ENCODE measurements around the gene PCDHA4.
"Not testable (repeated sequence)": the region's sequence is repeated elsewhere in the genome, so short reads cannot be mapped to it uniquely, and the experiment has no call there.

PCDHA4 gene

DNA sequence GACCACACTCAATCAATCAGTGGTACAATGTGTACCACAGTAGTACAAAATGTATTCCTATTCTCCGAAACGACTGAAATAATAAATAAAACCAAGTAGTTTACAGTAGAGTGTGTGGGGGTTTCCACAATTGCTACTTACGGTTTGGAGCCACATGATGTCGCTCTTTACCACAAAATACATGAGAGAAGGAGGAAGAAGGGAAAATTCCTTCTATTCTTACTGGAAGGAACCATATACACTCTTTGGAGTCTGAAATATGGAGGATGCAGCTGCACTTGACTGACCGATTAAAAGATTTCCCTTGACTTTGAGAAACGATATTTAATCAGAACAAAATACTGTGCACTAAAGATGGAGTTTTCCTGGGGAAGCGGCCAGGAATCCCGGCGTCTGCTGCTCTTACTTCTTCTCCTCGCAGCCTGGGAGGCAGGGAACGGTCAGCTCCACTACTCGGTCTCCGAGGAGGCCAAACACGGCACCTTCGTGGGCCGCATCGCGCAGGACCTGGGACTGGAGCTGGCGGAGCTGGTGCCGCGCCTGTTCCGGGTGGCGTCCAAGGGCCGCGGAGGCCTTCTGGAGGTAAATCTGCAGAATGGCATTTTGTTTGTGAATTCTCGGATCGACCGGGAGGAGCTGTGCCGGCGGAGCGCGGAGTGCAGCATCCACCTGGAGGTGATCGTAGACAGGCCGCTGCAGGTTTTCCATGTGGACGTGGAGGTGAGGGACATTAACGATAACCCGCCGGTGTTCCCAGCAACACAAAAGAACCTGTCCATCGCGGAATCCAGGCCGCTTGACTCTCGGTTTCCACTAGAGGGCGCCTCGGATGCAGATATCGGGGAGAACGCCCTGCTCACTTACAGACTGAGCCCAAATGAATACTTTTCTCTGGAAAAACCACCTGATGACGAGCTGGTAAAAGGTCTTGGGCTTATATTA, at the start of gene PCDHA4:
Gene PCDHA4, plus strand, starts transcription at position 235 of the 942 bp plus-strand sequence.
- no peak for DNase-seq

DNA sequence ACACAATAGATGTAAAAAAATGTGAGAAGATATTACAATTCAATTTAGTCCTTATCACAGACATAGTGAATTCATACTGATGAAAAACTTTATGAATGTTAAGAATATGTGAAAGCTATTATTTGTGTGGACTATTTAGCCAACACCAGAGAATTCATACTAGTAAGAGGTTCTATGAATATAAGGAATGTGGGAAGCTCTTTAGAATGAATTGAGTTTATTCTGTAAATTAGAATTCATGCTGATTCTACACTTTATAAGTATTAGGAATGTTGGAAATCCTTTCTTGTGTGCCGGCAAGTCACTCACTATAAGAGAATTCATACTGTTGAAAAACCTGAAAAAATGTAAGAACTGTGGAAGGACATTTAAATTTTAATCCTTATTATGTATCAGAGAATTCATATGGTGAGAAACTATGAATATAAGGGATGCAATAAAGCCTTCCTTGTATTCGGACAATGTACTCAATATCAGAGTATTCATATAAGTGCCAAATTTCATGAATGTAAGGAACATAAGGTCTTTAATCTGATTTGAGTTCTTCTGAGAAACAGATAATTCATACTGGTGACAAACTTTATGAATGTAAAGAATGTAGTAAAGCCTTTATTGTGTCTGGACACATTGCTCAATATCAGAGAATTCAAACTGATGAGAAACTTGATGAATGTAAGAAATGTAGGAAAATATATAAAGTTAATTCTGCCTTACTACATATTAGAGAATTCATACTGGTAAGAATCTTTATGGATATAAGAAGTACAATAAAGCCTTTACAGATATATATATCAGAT, 42.5 kb upstream of the PCDHA4 start:
- no peak for DNase-seq

DNA sequence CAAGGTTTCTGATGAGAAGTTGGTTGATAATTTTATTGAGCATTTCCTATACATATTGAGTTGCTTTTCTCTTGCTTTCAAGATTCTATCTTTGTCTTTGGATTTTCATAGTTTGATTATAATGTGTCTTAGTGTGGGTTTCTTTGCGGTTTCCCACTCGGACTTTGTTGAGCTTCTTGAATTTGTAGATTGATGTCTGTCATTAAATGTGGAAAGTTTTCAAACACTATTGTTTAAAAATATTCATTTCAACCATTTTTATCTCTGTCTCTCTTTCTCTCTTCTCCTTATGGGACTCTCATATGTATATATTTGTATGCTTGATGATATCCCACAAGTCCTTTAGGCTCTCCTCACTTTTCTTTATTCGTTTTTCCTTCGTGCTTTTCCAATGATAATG, 39.4 kb upstream of the PCDHA4 start:
- DNase-seq, result no peak

DNA sequence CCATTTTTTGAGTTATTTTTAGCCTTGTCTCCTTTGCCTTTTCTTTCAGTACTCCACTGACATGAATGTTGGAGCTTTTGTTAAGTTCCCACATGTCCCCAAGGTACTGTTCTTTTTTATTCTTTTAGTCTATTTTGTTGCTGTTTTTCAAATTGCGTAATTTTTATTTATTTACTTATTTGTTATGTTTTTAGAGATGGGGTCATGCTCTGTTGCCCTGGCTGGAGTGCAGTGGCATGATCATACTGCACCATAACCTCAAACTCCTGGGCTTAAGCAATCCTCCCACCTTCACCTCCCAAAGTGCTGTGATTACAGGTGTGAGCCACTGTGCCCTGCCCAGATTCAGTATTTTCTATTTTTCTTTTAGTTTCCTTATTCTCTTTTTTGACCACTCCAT, 26.4 kb upstream of the PCDHA4 start:
- DNase-seq, result no peak

DNA sequence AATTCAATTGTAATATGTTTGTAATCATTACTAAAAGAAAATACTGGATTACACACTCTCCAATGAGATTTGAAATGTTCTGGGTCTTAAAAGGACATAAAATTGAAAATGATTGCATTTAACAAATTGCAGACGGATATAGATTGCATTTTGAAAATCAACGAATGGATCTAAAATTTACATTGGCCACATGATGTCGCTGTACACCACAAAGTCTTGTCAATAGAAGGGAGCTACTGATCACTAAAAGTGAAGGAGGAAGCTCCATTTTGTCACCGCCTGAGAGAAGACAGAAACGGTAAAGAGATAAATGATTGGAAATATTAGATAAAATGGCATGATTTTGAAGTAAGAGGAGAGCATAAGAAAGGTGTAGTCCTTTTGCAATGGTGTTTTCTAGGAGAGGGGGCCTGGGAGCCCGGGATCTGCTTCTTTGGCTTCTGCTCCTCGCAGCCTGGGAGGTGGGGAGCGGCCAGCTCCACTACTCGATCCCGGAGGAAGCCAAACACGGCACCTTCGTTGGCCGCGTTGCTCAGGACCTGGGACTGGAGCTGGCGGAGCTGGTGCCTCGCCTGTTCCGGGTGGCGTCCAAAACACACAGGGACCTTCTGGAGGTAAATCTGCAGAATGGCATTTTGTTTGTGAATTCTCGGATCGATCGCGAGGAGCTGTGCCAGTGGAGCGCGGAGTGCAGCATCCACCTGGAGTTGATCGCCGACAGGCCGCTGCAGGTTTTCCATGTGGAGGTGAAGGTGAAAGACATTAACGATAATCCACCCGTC, 20.8 kb upstream of the PCDHA4 start, which contains the start of gene PCDHA1:
Gene PCDHA1, plus strand, starts transcription at position 236 of the 782 bp plus-strand sequence.
- no peak for DNase-seq

DNA sequence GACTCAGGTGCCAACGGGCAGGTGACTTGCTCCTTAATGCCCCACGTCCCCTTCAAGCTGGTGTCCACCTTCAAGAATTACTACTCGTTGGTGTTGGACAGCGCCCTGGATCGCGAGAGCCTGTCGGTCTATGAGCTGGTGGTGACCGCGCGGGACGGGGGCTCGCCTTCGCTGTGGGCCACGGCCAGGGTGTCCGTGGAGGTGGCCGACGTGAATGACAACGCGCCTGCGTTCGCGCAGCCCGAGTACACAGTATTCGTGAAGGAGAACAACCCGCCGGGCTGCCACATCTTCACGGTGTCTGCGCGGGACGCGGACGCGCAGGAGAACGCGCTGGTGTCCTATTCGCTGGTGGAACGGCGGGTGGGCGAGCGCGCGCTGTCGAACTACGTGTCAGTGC, 19.4 kb upstream of the PCDHA4 start:
- not testable (repeated sequence) for DNase-seq

DNA sequence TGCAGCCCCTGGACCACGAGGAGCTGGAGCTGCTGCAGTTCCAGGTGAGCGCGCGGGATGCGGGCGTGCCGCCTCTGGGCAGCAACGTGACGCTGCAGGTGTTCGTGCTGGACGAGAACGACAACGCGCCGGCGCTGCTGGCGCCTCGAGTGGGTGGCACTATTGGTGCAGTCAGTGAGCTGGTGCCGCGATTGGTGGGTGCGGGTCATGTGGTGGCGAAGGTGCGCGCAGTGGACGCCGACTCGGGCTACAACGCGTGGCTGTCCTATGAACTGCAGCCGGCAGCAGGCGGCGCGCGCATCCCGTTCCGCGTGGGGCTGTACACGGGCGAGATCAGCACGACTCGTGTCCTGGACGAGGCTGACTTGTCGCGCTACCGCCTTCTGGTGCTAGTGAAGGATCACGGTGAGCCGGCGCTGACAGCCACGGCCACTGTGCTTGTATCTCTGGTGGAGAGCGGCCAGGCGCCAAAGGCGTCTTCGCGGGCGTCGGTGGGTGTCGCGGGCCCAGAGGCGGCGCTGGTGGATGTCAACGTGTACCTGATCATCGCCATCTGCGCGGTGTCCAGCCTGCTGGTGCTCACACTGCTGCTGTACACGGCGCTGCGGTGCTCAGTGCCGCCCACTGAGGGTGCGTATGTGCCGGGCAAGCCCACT, 18.9 kb upstream of the PCDHA4 start:
- not testable (repeated sequence) for DNase-seq

DNA sequence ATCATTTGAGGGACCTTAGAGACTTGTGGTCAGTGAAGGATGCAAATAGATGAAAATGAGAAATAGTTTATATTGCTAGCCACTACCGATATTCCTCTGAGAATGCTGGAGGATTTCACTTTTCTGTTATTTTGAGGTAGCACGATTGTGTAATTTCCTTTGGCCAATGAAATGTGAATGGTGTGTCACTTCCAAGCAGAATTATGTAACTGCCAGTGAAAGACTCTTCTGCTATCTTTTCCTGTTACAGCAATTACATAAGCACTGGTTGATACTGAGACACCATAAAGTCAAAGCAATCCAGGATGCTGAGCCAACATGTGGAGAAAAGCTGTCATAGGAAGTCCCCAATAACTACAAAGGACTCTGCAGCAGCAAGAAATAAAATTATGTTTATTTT, 15.8 kb upstream of the PCDHA4 start:
- no peak for DNase-seq

DNA sequence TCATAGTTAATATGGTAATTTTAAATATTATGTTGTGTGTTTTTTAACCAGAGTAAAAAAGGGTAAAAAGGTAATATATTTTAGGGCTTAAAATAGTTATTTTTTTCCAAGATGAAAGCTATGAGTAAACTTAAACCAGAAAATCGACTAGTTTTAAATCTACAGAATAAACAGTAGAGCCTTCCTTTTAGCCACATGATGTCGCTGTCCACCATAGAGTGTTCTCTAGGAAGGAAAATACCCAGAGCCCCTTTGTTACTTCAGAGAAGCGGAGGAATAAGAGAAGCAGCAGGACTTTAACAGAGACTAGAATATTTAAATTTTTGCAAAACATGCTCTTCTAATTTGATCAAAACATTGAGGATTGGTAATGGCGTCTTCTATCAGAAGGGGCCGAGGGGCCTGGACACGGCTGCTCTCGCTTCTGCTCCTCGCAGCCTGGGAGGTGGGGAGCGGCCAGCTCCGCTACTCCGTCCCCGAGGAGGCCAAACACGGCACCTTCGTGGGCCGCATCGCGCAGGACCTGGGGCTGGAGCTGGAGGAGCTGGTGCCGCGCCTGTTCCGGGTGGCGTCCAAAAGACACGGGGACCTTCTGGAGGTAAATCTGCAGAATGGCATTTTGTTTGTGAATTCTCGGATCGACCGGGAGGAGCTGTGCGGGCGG, 12.1 kb upstream of the PCDHA4 start, which contains the start of gene PCDHA2:
Gene PCDHA2, plus strand, starts transcription at position 258 of the 664 bp plus-strand sequence.
- DNase-seq, result no peak

DNA sequence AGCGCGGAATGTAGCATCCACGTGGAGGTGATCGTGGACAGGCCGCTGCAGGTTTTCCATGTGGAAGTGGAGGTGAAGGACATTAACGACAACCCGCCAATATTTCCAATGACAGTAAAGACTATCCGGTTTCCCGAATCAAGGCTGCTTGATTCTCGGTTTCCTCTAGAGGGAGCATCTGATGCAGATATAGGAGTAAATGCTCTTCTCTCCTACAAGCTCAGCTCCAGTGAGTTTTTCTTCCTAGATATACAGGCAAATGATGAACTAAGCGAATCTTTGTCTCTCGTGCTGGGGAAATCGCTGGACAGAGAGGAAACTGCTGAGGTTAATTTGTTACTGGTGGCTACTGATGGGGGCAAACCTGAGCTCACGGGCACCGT, 11.6 kb upstream of the PCDHA4 start:
- DNase-seq, result no peak

DNA sequence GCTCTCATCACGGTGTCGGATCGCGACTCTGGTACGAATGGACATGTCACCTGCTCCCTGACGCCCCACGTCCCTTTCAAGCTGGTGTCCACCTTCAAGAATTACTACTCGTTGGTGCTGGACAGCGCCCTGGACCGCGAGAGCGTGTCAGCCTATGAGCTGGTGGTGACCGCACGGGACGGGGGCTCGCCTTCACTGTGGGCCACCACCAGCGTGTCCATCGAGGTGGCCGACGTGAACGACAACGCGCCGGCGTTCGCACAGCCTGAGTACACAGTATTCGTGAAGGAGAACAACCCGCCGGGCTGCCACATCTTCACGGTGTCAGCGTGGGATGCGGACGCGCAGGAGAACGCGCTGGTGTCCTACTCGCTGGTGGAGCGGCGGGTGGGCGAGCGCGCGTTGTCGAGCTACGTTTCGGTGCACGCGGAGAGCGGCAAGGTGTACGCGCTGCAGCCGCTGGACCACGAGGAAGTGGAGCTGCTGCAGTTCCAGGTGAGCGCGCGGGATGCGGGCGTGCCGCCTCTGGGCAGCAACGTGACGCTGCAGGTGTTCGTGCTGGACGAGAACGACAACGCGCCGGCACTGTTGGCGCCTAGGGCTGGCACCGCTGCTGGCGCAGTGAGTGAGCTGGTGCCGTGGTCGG, 10.7 kb upstream of the PCDHA4 start:
- DNase-seq, result not testable (repeated sequence)

DNA sequence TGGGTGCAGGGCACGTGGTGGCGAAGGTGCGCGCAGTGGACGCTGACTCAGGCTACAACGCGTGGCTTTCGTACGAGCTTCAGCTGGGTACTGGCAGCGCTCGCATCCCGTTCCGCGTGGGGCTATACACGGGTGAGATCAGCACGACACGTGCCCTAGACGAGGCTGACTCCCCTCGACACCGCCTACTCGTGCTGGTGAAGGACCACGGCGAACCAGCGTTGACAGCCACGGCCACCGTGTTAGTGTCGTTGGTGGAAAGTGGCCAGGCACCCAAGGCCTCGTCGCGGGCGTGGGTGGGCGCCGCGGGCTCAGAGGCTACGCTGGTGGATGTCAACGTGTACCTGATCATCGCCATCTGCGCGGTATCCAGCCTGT, 10.2 kb upstream of the PCDHA4 start:
- no peak for DNase-seq

DNA sequence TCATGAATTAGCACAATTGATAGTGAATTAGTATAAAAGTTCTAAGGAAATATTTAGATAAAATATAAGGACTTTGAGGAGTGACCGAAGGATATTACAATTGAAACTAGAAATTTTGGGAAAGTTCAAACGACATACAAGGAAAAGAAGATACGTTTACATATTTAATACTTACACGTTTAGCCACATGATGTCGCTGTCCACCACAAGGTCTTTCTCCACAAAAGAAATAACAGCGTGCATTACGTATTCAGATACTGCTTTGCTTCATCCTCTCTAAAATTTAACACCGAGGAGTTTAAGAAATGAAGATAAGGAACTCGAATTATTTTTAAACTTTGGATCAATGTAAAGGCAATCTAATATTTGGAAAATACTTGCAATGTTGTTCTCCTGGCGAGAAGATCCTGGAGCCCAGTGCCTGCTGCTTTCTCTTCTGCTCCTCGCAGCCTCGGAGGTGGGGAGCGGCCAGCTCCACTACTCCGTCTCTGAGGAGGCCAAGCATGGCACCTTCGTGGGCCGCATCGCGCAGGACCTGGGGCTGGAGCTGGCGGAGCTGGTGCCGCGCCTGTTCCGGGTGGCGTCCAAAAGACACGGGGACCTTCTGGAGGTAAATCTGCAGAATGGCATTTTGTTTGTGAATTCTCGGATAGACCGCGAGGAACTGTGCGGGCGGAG, 5.9 kb upstream of the PCDHA4 start, which contains the start of gene PCDHA3:
Gene PCDHA3, plus strand, starts transcription at position 242 of the 678 bp plus-strand sequence.
- no peak for DNase-seq

DNA sequence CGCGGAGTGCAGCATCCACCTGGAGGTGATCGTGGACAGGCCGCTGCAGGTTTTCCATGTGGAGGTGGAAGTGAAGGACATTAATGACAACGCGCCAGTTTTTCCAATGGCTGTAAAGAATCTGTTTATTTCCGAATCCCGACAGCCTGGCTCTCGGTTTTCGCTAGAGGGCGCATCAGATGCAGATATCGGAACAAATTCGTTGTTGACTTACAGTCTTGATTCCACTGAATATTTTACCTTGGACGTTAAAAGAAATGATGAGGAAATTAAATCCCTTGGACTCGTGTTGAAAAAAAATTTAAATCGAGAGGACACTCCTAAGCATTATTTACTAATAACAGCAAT, 5.4 kb upstream of the PCDHA4 start:
- no peak for DNase-seq

DNA sequence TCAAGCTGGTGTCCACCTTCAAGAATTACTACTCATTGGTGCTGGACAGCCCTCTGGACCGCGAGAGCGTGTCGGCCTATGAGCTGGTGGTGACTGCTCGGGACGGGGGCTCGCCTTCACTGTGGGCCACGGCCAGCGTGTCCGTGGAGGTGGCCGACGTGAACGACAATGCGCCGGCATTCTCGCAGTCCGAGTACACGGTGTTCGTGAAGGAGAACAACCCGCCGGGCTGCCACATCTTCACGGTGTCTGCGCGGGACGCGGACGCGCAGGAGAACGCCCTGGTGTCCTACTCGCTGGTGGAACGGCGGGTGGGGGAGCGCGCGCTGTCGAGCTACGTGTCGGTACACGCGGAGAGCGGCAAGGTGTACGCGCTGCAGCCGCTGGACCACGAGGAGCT, 4.5 kb upstream of the PCDHA4 start:
- DNase-seq, result not testable (repeated sequence)

DNA sequence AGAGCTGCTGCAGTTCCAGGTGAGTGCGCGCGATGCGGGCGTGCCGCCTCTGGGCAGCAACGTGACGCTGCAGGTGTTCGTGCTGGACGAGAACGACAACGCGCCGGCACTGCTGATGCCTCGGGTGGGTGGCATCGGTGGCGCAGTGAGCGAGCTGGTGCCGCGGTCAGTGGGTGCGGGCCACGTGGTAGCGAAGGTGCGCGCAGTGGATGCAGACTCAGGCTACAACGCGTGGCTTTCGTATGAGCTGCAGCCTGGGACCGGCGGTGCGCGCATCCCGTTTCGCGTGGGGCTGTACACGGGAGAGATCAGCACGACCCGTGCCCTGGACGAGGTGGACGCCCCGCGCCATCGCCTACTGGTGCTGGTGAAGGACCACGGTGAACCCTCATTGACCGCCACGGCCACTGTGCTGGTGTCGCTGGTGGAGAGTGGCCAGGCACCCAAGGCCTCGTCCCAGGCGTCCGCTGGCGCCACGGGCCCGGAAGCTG, 4.0 kb upstream of the PCDHA4 start:
- DNase-seq, result no peak

DNA sequence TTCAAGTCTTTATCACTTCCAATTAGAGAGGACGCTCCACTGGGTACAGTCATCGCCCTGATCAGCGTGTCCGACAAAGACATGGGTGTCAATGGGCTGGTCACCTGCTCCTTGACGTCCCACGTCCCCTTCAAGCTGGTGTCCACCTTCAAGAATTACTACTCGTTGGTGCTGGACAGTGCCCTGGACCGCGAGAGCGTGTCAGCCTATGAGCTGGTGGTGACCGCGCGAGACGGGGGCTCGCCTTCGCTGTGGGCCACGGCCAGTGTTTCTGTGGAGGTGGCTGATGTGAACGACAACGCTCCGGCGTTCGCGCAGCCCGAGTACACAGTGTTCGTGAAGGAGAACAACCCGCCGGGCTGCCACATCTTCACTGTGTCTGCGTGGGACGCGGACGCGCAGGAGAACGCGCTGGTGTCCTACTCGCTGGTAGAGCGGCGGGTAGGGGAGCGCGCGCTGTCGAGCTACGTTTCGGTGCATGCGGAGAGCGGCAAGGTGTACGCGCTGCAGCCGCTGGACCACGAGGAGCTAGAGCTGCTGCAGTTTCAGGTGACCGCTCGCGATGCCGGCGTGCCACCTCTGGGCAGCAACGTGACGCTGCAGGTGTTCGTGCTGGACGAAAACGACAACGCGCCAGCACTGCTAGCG, 1.5 kb downstream of the PCDHA4 start:
- not testable (repeated sequence) for DNase-seq

DNA sequence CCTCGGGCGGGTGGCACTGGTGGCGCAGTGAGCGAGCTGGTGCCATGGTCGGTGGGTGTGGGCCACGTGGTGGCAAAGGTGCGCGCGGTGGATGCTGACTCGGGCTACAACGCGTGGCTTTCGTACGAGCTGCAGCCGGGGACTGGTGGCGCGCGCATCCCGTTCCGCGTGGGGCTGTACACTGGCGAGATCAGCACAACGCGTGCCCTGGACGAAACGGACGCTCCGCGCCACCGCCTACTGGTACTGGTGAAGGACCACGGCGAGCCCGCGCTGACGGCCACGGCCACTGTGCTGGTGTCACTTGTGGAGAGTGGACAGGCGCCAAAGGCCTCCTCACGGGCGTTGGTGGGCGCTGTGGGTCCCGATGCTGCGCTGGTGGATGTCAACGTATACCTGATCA, 2.0 kb downstream of the PCDHA4 start:
- DNase-seq, result no peak

DNA sequence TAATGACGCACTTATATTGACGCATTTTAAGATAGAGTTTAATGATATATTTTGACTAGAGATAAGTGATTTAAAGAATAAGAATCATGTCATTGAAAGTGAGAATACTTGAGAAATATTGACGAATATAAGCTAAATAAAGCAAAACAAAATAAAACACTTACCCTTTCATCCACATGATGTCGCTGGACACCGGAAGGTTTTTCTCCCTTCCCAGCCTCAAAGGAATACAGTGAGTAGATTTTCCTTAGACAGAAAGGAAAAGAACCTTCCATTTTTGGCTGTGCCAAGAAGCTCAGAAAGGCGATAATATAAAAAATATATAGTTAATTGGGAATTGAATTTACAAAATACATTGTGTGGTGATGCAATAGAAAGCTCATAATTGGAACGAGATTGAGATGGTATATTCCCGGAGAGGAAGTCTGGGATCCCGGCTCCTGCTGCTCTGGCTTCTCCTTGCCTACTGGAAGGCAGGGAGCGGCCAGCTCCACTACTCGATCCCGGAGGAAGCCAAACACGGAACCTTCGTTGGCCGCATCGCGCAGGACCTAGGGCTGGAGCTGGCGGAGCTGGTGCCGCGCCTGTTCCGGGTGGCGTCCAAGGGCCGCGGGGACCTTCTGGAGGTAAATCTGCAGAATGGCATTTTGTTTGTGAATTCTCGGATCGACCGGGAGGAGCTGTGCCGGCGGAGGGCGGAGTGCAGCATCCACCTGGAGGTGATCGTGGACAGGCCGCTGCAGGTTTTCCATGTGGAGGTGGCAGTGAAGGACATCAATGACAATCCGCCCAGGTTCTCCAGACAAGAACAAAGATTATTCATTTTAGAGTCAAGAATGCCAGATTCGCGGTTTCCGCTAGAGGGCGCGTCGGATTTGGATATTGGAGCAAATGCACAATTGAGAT, 14.8 kb downstream of the PCDHA4 start, which contains the start of gene PCDHA5:
Gene PCDHA5, plus strand, starts transcription at position 239 of the 906 bp plus-strand sequence.
- no peak for DNase-seq
